ENCODE data around the gene RNF112. TPM values are rescaled to one million over a fixed set of nuclear protein-coding genes. Genes with fewer than 3 reads are reported as not detected.

Gene RNF112
- total and polyA plus RNA-seq, 2 of the 8 experiments (the other 6 are each of a cell fraction or from before 2014, with no cell fraction given) = 1.1 to 2.2 TPM

- TF ChIP-seq CTBP2 (IDR thresholded peaks at IDR 0.05; ENCODE audit: borderline replicate concordance, insufficient read depth, insufficient read length, low read length) (no peak), SP4 (IDR thresholded peaks at IDR 0.05; ENCODE audit: low read length) (no peak), SIX5 (IDR thresholded peaks at IDR 0.05; ENCODE audit: low read depth, low read length) (no peak)
Observed at GRCh38 chr17:19398301-19399181, 12.5 kb upstream of the RNF112 start (continued).

Data from H1 (cell line).